Measurements from ENCODE around the gene MAP2K5. TPM values are rescaled to one million over a fixed set of nuclear protein-coding genes. Genes with fewer than 3 reads are reported as not detected.

MAP2K5 gene
- total RNA-seq, 1 experiment from 2014 or later = 22.2 TPM

- DNase-seq = no peak
- TF ChIP-seq CTCF (IDR thresholded peaks at IDR 0.05; ENCODE audit: unreplicated experiment) = no peak
- Mint-ChIP-seq H3K9me3 (ENCODE audit: low read depth, unreplicated experiment) (no peaks in the 10 kb centered on the region), H3K4me3 (ENCODE audit: low read depth, unreplicated experiment) (no peak overlapping the region), H3K27me3 (ENCODE audit: unreplicated experiment) (no peaks in the 10 kb centered on the region), H3K4me1 (ENCODE audit: low read depth, unreplicated experiment) (peaks cover 14% of the 10 kb centered on the region), H3K27ac (ENCODE audit: unreplicated experiment) (no peak overlapping the region), H3K36me3 (ENCODE audit: insufficient read depth, unreplicated experiment) (no peaks in the 10 kb centered on the region)
- no TSS peak for BruUV-seq (replicated peaks)
- intact Hi-C loops (cut with micrococcal nuclease; ENCODE audit: unreplicated experiment) = no loop called here
- CTCF ChIA-PET = no interaction called here
These were observed 234.1 kb downstream of the MAP2K5 start for GRCh38 chr15:67776600-67776999.

- H3K9me3 Mint-ChIP-seq (ENCODE audit: low read depth, unreplicated experiment) = no peaks in the 10 kb centered on the region
- H3K27ac Mint-ChIP-seq (ENCODE audit: unreplicated experiment) = no peak overlapping the region
- TF ChIP-seq CTCF (IDR thresholded peaks at IDR 0.05; ENCODE audit: unreplicated experiment) = no peak
- no peaks in the 10 kb centered on the region for H3K27me3 Mint-ChIP-seq (ENCODE audit: unreplicated experiment)
- H3K36me3 Mint-ChIP-seq (ENCODE audit: insufficient read depth, unreplicated experiment) = no peaks in the 10 kb centered on the region
- intact Hi-C loops (cut with micrococcal nuclease; ENCODE audit: unreplicated experiment) = no loop called here
- no TSS peak for BruUV-seq (replicated peaks)
- peaks cover 14% of the 10 kb centered on the region for H3K4me1 Mint-ChIP-seq (ENCODE audit: low read depth, unreplicated experiment)
- CTCF ChIA-PET = no interaction called here
- DNase-seq = no peak
- no peak overlapping the region for H3K4me3 Mint-ChIP-seq (ENCODE audit: low read depth, unreplicated experiment)
These were observed 234.6 kb downstream of the MAP2K5 start for GRCh38 chr15:67777071-67777470.

GRCh38 chr15:67777773-67778172 is 235.3 kb downstream of the MAP2K5 start:
- intact Hi-C loops (cut with micrococcal nuclease; ENCODE audit: unreplicated experiment) = no loop called here
- TF ChIP-seq CTCF (IDR thresholded peaks at IDR 0.05; ENCODE audit: unreplicated experiment) = no peak
- CTCF ChIA-PET = interaction anchor here (0.6 kb wide), 1 partner anchor 1921 kb away, joined by 4 read pairs; no protein-coding TSS in a partner anchor
- H3K4me3 Mint-ChIP-seq (ENCODE audit: low read depth, unreplicated experiment) = no peak overlapping the region
- peaks cover 14% of the 10 kb centered on the region for H3K4me1 Mint-ChIP-seq (ENCODE audit: low read depth, unreplicated experiment)
- no peak overlapping the region for H3K27ac Mint-ChIP-seq (ENCODE audit: unreplicated experiment)
- H3K27me3 Mint-ChIP-seq (ENCODE audit: unreplicated experiment) = no peaks in the 10 kb centered on the region
- no TSS peak for BruUV-seq (replicated peaks)
- no peak for DNase-seq
- no peaks in the 10 kb centered on the region for H3K36me3 Mint-ChIP-seq (ENCODE audit: insufficient read depth, unreplicated experiment)
- H3K9me3 Mint-ChIP-seq (ENCODE audit: low read depth, unreplicated experiment) = no peaks in the 10 kb centered on the region

- CTCF ChIA-PET = interaction anchor here (0.6 kb wide), 1 partner anchor 202 kb away, joined by 6 read pairs; no protein-coding TSS in a partner anchor
- no peaks in the 10 kb centered on the region for H3K9me3 Mint-ChIP-seq (ENCODE audit: low read depth, unreplicated experiment)
- H3K4me1 Mint-ChIP-seq (ENCODE audit: low read depth, unreplicated experiment) = peaks cover 14% of the 10 kb centered on the region
- DNase-seq = no peak
- H3K27ac Mint-ChIP-seq (ENCODE audit: unreplicated experiment) = no peak overlapping the region
- no TSS peak for BruUV-seq (replicated peaks)
- no peaks in the 10 kb centered on the region for H3K27me3 Mint-ChIP-seq (ENCODE audit: unreplicated experiment)
- TF ChIP-seq CTCF (IDR thresholded peaks at IDR 0.05; ENCODE audit: unreplicated experiment) = no peak
- H3K36me3 Mint-ChIP-seq (ENCODE audit: insufficient read depth, unreplicated experiment) = no peaks in the 10 kb centered on the region
- intact Hi-C loops (cut with micrococcal nuclease; ENCODE audit: unreplicated experiment) = no loop called here
- H3K4me3 Mint-ChIP-seq (ENCODE audit: low read depth, unreplicated experiment) = no peak overlapping the region
These were observed 236.6 kb downstream of the MAP2K5 start for GRCh38 chr15:67778968-67779548.

Data from Calu3 (cell line).